Posterior cingulate gyrus (tissue), 11 donors: ENCODE measurements around the gene AIP.
"Not testable (repeated sequence)": the region's sequence is repeated elsewhere in the genome, so short reads cannot be mapped to it uniquely, and the experiment has no call there.

ENCODE experiments used
- DNase-seq, 10 donors: peaks; one replicate each; pipeline versions ENCODE4 v3.0.0 to v3.0.0-alpha.2; 2020 to 2021; ENCODE audit warnings: mixed read lengths in 3 of 10
- intact Hi-C: fragments of 100-400 bp; cut with DNase I; formaldehyde crosslinking; loops from one replicate; pipeline ENCODE4 v1.15.1; 2023

Gene AIP

DNA sequence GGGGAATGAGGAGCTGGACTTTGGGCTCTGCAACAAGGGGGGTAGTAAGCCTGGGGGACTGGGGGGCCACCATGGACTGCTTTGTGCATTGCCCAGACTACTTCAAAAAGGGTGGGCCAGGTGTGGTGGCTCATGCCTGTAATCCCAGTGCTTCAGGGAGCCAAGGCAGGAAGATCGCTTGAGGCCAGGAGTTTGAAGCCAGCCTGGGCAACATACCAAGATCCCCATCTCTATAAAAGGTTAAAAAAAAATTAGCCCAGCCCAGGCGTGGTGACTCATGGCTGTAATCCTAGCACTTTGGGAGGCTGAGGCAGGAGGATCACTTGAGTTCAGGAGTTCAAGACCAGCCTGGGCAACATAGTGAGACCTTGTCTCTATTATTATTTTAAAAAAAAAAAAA, 17.3 kb upstream of the AIP start:
- DNase-seq, intact Hi-C loops: not testable (repeated sequence)

DNA sequence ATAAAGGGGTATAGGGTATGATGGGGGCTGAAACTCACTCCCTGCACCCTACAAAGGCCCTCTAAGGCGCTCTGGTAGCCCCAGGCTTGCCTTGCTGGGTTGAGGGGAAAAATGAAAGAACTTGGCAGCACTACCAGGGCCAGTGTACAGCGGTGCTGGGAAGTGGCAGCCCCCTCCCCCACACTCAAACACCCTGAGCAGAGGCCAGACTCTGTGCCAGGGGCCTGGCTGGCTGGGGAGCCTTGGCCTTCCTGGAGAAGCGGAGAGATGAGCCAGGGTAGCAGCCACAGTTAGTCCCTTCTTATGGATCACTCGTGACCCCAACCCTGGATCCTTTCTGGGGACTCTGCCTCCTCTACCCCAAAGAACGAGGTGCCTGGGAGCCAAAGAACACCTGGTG, 16.5 kb upstream of the AIP start:
- intact Hi-C loops, result no loop called here

DNA sequence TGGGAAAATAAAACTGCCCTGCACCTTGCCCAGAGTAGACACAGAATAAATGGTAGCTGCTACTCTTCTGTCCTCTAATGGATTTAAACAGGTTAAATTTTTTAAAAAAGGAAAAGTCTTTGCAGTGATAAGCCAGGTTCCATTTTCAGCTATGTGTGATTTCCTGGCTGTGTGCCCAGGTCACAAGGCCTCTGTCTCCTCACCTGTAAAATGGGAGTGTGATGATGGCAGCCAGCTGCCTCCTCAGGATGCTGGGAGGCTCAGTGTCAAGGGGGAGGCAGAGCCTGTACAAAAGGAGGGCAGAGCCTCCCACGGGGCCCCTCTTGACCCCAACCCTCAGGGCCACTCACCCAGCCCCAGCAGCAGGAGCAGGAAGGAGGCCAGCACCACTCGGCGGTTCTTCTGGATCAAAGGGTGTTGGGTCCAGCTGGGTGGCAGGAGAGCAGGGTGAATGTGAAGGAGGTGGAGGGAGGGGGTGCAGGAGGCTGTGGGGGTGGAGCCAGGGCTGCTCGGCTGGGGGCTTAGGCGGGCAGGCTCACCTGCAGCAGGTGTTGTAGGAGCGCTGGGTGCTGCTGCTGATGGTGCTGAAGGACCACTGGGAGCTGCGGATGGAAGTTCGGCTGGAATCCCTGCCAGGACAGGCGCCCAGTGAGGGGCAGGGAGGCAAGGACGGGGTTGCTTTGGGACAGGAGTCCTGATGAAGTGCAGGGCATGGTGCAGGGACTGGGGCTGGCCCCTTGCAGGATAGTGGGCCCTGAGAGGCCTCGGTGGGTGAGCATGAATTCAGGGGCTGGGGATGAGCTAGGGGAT, 15.7 kb upstream of the AIP start:
- no peak for DNase-seq
- intact Hi-C loops, result no loop called here

More for the DNA sequence above, 16.5 kb upstream of the AIP start:
- no peak for DNase-seq

DNA sequence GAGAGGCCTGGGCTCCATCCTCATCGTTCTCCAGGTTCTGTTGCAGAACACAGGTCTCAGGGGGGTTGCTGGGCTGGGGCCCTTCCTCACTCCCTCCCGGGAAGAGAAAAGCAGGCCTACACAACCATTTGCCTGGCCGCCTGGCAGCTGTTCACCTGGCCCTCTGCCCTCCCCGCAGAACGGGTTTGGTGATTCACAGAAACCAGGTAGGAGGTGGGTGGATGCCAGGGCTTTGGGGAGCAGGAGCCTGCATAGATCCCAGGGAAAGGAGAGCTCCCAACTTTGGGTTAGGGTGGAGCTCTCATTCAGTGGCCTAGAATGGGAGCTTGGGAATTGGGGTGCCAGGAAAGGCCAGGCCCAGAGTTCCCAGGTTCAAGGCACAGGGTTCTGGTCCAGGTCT, 14.8 kb upstream of the AIP start:
- intact Hi-C loops, result loop anchor here (1.0 to 2.0 kb wide), 2 partner anchors 15 to 37 kb away; partner anchors contain the start of genes AIP and PITPNM1
- DNase-seq, result peak in 8 of 10 donors; percentile 41 to 91 (median 62)

DNA sequence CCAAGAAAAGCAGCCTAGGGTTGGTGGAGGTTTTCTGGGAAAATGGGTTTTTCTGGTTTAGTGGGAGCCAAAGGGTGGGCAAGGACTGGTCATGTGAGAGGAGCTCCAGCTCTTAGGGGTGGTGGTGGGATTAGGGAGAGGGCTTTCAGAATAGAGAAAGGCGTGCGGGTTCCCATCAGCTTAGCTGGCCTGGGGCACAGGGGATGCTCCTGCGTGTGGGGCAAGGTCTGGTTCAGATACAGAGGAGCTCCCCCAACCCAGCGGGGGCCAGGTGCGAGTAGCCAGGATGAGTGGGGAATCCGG, 14.4 kb upstream of the AIP start:
- intact Hi-C loops, result loop anchor here (1.0 to 2.0 kb wide), 2 partner anchors 14 to 37 kb away; partner anchors contain the start of genes AIP and PITPNM1
- no peak for DNase-seq

DNA sequence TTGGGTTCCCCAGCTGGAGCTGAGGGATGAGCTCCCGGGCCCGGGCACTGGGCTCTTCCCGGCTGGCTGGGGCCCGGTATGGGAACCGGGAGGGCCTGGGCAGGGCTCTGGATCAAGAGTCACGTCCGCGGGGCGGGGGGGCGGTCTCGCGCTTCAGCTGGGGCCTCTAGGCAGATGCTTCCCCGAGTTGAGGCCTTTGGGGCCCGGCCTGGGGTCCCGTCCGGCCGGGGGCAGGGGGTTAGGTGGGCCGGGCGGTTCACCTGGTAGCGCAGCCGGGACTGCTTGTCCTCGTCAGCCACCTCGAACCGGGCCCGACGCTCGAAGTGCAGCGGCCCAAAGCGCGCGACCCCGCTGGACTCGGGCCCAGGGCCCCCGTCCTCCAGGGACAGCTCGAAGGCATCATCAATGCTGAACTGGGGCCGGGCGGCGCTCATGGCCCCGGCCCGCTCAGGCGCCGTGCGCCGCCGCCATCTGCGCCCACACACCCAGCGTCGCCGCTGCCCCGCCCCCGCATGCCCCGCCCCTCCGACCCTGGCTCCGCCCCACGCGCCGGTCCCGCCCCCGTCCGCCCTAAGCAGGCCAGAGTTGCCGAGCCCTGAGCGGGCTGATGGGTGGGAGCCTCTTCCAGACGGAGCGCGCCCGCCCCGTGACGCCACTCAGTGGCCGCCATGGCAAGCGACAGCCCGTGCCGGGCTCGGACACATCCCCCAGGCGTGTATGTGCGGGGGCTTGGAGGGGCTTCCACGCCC, 13.9 kb upstream of the AIP start, which contains the start of gene TMEM134:
Gene TMEM134 (minus strand): TSS at position 493 of the 749 bp plus-strand sequence. CDS start 59 bp downstream, at position 434.
- intact Hi-C loops, result loop anchor here (1.0 to 2.0 kb wide), 3 partner anchors 14 to 68 kb away; partner anchors contain the start of genes AIP, PITPNM1 and PPP1CA
- peak; percentile 89 to 99 (median 94) for DNase-seq

DNA sequence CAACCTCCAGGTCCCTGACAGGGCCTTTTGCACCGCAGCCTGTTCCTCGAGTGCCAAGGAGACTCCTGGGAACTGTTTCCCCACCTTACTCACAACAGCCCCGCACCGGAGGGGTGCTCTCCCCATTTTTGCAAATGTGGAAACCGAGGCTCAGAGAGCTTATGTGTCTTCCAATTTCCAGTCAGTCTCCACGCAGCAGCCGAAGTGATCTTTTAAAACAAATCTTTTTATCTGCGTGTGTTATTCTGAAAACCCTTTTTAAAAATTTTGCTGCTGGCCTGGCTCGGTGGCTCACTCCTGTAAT, 13.4 kb upstream of the AIP start:
- DNase-seq, result no peak
- intact Hi-C loops, result loop anchor here (1.0 to 2.0 kb wide), 2 partner anchors 13 to 68 kb away; partner anchors contain the start of genes AIP and PPP1CA

DNA sequence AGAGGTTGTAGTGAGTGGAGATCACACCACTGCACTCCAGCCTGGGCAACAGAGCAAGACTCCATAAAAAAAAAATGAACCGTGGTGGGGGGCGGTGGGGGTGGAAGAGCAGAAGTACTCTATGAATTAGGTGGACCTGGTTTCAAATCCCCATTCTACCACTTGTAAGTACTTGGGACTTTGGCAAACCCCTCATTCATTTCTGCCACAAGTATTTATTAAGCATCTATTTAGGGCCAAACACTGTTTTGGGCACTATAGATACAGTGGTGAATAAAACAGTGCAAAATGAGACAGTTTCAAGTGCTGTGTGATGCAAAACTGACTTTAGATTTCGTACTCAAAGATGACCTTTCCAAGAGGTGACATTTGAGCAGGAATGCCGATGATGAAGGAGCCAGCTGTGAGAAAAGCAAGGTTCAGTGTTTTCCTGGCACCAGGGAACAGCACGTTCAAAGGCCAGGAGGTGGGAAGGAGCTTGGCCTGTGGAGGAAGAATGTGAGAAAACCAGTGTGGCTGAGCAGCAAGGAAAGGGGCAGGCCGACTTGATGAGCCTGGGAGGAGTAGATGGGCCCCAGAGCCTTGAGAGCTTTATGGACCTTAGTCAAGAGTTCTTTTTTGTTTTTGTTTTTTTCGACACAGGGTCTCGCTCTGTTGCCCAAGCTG, 12.4 kb upstream of the AIP start:
- intact Hi-C loops, result loop anchor here (5.0 kb wide), 1 partner anchor 38 kb away; no protein-coding TSS in a partner anchor
- no peak for DNase-seq

DNA sequence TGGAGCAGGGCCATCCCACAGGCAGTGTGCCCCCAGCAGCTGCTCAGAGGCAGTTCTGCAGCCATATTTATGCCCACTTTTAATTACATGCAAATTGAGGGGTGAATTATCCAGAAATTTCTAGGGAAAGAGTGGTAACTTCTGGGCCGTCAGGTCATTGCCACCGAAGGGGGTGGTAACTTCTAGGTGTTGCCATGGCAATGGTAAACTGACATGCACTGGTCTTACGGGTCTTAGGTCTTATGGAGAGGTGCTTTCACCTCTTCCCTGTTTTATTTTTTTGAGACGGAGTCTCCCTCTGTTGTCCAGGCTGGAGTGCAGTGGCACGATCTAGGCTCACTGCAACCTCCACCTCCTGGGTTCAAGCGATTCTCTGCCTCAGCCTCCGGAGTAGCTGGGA, 9.9 kb upstream of the AIP start:
- no peak for DNase-seq
- intact Hi-C loops, result loop anchor here (5.0 kb wide), 1 partner anchor 41 kb away; no protein-coding TSS in a partner anchor

DNA sequence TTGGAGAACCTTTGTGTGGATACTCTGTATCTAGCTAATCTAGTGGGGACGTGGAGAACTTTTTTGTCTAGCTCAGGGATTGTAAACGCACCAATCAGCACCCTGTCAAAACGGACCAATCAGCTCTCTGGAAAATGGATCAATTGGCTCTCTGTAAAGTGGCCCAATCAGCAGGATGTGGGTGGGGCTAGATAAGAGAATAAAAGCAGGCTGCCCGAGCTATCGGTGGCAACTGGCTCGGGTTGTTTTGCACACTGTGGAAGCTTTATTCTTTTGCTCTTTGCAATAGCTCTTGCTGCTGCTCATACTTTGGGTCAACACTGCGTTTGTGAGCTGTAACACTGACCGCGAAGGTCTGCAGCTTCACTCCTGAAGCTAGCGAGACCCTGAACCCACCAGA, 6.1 kb upstream of the AIP start:
- DNase-seq, intact Hi-C loops: not testable (repeated sequence)

DNA sequence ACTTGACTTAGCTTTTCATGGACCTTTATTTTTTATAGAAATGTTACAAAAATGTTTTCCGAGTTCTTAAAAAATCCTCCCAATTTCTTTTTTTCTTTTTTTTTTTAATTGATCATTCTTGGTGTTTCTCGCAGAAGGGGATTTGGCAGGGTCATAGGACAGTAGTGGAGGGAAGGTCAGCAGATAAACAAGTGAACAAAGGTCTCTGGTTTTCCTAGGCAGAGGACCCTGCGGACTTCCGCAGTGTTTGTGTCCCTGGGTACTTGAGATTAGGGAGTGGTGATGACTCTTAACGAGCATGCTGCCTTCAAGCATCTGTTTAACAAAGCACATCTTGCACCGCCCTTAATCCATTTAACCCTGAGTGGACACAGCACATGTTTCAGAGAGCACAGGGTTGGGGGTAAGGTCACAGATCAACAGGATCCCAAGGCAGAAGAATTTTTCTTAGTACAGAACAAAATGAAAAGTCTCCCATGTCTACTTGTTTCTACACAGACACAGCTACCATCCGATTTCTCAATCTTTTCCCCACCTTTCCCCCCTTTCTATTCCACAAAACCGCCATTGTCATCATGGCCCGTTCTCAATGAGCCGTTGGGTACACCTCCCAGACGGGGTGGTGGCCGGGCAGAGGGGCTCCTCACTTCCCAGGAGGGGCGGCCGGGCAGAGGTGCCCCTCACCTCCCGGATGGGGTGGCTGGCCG, 5.3 kb upstream of the AIP start:
- DNase-seq, intact Hi-C loops: not testable (repeated sequence)

DNA sequence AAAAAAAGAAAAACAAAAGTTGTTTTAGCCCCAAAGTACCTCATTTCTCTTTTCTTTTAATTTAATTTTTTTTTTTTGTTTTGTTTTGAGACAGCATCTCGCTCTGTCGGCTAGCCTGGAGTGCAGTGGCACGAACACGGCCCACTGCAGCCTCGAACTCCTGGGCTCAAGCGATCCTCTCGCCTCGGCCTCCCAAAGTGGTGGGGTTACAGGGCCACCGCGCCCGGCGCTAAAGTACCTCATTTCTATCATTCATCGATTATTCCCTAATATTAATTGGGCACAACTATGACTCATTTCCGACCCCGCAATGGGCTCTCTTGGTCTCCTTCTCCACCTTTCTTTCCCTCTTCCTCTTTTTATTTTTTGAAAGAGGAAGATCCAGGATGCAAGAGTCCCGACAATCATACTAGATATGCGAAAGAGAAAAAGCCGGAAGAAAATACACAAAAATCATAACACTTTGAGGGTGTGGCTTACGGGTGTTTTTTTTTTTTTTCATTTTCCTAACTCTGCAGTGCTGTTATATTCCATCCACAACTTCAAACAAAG, 475 bp upstream of the AIP start:
- intact Hi-C loops, result loop anchor here (2.0 kb wide), 1 partner anchor 14 kb away; the partner anchor contains the start of gene TMEM134
- DNase-seq, result no peak

DNA sequence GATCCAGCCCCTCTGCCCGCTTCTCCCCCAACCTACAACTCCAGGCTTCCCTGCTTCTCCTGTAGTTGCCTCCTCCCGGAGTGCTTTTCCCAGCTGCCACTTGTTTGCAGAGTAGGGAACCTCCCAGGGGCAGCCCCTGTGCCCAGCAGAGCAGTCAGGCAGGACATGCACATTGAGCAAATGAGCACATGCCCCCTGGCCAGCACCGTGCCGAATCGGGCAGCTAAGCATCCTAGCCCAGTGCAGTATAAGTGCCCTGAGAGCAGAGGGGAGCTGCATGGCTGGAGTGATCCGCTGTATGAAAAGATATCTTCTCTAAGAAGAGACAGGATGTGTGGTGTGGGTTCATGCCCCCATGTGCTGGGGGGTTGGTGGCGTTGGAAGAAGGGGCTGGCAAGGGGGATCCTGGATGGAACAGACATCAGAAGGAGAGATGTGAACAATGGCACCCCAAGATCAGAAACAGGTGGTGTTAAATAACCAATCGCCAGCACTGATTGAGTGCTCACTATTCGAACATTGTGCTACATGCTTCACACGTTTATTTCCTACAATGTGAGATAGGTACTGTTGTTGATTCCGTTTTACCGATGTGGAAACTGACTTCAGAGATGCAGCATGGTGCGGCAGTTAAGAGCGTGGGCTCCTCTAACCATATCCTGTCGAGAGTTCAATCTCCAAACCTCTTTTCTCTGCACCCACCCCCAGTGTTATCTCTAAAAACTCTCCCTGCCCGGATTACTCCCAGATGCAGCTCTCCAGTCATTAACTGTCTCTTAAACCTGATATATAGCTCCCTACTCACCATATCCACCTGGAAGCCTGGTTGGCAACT, 1.2 kb downstream of the AIP start:
- intact Hi-C loops, result loop anchor here (2.0 kb wide), 2 partner anchors 15 kb away; partner anchors contain the start of gene TMEM134
- DNase-seq, result no peak

DNA sequence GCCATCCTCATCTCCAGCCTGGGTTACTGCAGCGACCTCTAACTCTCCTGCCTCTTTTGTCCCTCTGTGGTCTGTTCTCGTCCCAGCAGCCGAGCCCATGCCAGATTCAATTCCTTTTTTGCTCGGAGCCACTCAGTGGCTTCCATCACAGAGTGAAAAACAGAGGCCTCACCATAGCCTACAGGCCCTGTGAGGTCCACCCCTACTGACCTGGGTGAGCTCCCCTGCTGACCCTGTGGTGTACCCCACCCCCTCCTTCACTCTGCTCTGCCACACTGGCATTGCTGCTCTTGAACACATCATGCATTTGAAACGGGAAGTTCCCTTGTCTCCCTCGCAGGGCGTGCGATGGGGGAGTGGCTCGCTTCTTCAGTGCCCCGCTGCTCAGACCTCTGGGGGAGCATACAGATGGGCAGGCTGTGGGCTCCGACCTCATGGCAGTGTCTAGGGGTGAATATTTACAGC, 2.1 kb downstream of the AIP start:
- intact Hi-C loops, result loop anchor here (2.0 kb wide), 1 partner anchor 14 kb away; no protein-coding TSS in a partner anchor
- no peak for DNase-seq

DNA sequence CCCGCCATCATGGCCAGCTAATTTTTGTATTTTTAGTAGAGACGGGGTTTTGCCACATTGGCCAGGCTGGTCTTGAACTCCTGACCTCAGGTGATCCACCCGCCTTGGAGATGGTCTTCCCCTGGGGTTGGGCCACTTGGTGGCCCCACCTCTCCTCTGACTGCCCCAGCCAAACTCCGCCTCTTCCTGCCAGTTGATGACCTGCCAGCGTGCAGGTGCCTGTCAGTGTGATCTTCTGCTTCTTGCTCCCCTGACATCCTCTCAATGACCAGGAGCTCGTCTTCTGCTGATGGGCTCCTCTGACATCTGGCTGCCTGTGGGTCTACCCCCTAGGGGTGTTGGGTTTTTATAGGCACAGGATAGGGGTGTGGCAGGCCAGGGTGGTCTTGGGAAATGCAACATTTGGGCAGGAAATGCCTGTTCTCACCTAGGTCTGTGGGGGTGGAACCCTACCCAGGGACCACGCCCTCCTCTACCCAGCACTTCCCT, 3.1 kb downstream of the AIP start:
- intact Hi-C loops, result loop anchor here (2.0 kb wide), 1 partner anchor 13 kb away; no protein-coding TSS in a partner anchor
- DNase-seq, result peak in 2 of 10 donors; percentile 47 to 55

DNA sequence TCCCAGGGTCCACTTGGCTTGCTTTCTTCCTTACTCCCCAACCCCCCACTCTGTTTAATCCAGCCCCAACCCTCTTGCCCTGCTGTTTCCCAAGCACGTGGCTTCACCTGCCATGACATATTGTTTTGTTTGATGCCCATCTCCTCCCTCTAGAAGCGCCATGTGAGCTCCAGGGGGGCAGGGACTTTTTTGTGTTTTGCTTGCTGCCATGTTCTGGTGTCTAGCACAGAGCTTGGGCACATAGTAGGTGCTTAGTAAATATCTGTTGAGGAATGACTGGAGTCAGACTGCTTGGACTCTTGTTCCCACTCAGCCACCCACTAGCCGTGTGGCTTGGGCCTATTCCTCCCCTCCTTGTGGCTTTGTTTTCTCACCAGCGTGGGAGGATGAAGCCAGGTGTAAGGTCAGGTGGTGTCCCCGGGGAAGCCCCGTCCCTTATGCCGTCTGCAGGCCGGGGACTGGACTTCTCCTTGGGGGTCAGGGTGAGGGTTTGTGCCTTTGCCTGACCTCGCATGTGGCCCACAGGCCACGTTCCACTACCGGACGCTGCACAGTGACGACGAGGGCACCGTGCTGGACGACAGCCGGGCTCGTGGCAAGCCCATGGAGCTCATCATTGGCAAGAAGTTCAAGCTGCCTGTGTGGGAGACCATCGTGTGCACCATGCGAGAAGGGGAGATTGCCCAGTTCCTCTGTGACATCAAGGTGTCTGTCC, 3.8 kb downstream of the AIP start:
- intact Hi-C loops, result no loop called here
- no peak for DNase-seq

DNA sequence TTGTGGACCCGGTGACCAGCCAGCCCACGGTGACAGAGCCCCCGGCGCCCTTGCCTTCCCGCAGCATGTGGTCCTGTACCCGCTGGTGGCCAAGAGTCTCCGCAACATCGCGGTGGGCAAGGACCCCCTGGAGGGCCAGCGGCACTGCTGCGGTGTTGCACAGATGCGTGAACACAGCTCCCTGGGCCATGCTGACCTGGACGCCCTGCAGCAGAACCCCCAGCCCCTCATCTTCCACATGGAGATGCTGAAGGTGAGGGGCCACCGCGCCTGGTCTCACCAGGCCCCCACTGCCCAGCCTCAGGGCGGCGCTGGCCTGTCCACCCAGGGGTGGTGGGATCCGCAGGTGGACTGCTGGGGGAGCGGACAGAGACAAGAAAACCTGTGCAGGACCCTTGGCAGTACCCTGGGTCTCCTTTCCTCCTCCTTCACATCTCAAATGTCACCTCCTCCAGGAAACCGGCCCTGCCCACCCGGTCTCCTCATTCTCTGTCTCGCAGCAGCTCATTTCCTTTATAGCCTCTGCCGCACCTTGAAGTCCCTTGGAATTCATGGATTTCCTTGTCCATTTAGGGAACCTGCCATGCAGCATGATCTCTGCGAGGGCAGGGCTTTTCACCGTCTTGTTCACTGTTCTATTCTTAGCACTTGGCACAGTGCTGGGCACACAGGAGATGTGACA, 6.5 kb downstream of the AIP start:
- DNase-seq, result no peak
- intact Hi-C loops, result no loop called here
